BLaER1 (cell line): ENCODE measurements around the gene NCF2.

Experiments
- H3K27ac ChIP-seq: shearing (Covaris generic); formaldehyde crosslinking; 2 replicates; pipeline ENCODE4 v1.8.1; 2022
- H3K27me3 ChIP-seq: shearing (Covaris generic); formaldehyde crosslinking; 2 replicates; pipeline ENCODE4 v1.8.1; 2022
- H3K36me3 ChIP-seq: shearing (Covaris generic); formaldehyde crosslinking; 2 replicates; pipeline ENCODE4 v1.8.1; 2022
- H3K4me1 ChIP-seq: shearing (Covaris generic); formaldehyde crosslinking; 2 replicates; pipeline ENCODE4 v1.8.1; 2022
- H3K4me2 ChIP-seq: shearing (Covaris generic); formaldehyde crosslinking; 2 replicates; pipeline ENCODE4 v1.8.1; 2022
- H3K4me3 ChIP-seq: shearing (Covaris generic); formaldehyde crosslinking; 2 replicates; pipeline ENCODE4 v1.8.1; 2022
- H3K9ac ChIP-seq: shearing (Covaris generic); formaldehyde crosslinking; 2 replicates; pipeline ENCODE4 v1.8.1; 2022
- H3K9me3 ChIP-seq: shearing (Covaris generic); formaldehyde crosslinking; 2 replicates; pipeline ENCODE4 v1.8.1; 2022
- H4K20me1 ChIP-seq: shearing (Covaris generic); formaldehyde crosslinking; 2 replicates; pipeline ENCODE4 v1.8.1; 2022
- Cebpa-rat ChIP-seq: shearing (Covaris generic); IDR thresholded peaks from 2 replicates; pipeline ENCODE4 v1.8.1; 2022

NCF2 gene

DNA sequence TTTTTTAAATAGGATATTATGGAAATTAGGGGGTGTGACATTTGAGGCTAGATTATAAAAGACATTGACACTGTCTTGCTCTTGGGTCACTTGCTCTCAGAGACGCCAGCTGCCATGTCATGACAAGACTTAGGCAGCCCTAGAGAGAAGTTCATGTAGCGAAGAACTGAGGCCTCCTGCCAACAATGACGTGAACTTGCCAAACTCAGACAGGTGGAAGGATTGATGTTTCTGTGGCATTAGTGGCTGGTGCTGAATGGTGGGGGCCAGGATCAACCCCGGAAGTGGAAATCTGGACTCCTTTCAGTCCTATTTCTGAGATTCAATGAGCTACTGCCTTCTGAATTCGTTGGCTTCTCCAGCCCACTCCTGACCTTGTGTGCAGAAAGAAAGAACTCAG is 14.7 kb downstream of the NCF2 start:
- TF ChIP-seq Cebpa-rat = no peak
- Histone ChIP-seq H3K4me1 (peaks cover 68% of the 10 kb centered on the region), H3K4me3 (no peak overlapping the region), H3K9me3 (no peaks in the 10 kb centered on the region), H3K27me3 (no peaks in the 10 kb centered on the region), H4K20me1 (no peaks in the 10 kb centered on the region), H3K36me3 (no peaks in the 10 kb centered on the region), H3K27ac (peak overlapping the region; percentile 93), H3K9ac (no peak overlapping the region), H3K4me2 (peak overlapping the region; percentile 68)

DNA sequence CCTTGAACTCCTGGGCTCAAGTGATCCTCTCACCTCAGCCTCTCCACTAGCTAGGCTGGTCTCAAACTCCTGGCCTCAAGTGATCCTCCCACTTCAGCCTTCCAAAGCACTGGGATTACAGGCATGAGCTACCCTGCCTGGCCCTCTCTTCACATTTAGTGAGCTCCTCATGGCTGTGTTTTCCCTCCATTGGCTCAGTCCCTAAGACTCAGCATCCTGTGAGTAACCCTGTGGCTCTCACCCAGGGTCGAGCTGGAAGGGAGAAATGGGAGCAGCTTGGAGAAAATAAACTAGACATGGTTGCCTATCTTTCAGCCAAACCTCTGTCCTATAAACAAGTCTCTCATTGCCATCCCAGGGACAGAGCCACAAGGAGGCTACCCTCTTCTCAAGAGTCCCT is 17.5 kb downstream of the NCF2 start:
- H3K4me2 ChIP-seq = no peak overlapping the region
- H3K27me3 ChIP-seq = no peaks in the 10 kb centered on the region
- H3K27ac ChIP-seq = no peak overlapping the region
- H3K9ac ChIP-seq = no peak overlapping the region
- no peak overlapping the region for H3K4me3 ChIP-seq
- H4K20me1 ChIP-seq = no peaks in the 10 kb centered on the region
- no peaks in the 10 kb centered on the region for H3K36me3 ChIP-seq
- no peaks in the 10 kb centered on the region for H3K9me3 ChIP-seq
- no peak for TF ChIP-seq Cebpa-rat
- peaks cover 49% of the 10 kb centered on the region for H3K4me1 ChIP-seq

DNA sequence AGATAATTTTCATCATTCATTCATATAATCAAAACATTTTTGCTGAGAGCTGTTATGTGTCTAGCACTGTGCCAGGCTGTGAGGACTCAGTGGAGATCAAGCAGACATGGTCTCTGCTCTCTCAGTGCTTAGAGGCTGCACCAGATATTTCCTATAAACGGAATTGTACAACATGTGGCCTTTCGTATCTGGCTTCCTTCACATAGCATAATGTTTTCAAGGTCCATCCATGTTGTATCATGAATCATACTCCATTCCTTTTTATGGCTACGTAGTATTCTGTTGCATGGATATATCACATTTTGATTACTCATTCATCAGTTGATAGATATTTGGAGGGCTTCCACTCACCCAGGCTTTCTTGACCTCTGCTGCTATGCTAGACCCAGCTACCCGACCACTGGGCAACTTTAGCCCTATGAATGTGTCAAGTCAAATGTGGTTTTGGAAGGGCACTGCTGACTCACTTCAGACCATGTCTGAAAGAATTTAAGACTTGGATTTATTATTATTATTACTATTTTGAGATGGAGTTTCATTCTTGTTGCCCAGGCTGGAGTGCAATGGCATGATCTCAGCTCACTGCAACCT is 18.5 kb downstream of the NCF2 start:
- no peak overlapping the region for H3K9ac ChIP-seq
- no peaks in the 10 kb centered on the region for H3K36me3 ChIP-seq
- H3K27ac ChIP-seq = no peak overlapping the region

DNA sequence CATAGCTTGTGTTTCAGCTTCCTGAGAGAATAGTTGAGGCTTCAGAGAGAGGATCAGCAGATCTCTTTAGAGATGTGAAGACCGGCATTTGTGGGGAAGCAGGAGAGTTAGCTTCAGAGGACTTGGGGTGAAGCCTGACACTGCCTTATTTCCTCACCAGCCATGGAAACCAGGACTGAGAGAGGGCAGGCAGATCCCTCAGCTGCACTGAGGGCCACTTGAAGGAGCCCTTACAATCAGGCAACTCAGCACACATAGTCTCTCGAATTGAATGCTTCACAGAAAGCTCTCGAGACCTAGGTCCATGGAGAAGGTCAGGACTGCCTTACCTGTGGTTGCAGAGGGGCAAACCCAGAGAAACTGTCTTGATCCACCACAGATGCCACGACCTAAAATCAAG is 19.8 kb downstream of the NCF2 start:
- Histone ChIP-seq H3K27ac (no peak overlapping the region), H3K27me3 (no peaks in the 10 kb centered on the region), H3K9me3 (no peaks in the 10 kb centered on the region), H3K4me3 (no peak overlapping the region), H3K4me1 (peaks cover 41% of the 10 kb centered on the region), H3K4me2 (no peak overlapping the region), H3K36me3 (no peaks in the 10 kb centered on the region), H4K20me1 (no peaks in the 10 kb centered on the region), H3K9ac (no peak overlapping the region)
- no peak for TF ChIP-seq Cebpa-rat

More for the DNA sequence above, 18.5 kb downstream of the NCF2 start:
- TF ChIP-seq Cebpa-rat = no peak
- Histone ChIP-seq H3K9me3 (no peaks in the 10 kb centered on the region), H3K27me3 (no peaks in the 10 kb centered on the region), H3K4me1 (peaks cover 49% of the 10 kb centered on the region), H4K20me1 (no peaks in the 10 kb centered on the region), H3K4me2 (no peak overlapping the region), H3K4me3 (no peak overlapping the region)

DNA sequence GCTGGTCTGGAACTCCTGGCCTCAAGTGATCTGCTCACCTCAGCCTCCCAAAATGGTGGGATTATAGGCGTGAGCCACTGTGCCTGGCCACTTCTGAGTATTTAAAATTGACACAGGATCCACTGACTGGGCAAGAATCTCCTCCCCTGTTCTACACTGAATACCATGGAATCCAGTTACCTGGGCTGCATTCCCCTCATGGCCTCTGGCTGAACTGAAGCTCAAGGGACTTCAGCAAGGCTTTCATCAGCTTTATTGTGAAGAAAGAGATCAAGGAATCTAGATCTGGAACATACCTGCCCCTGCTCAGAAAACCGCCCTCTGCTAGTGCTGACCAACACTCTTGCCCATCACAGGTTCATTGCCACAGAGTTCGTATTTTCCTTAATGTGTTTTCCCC is 20.5 kb downstream of the NCF2 start:
- no peak overlapping the region for H3K4me3 ChIP-seq
- H3K27me3 ChIP-seq = no peaks in the 10 kb centered on the region
- TF ChIP-seq Cebpa-rat = no peak
- no peaks in the 10 kb centered on the region for H4K20me1 ChIP-seq
- no peak overlapping the region for H3K4me2 ChIP-seq
- H3K4me1 ChIP-seq = peaks cover 40% of the 10 kb centered on the region
- H3K9ac ChIP-seq = no peak overlapping the region
- no peak overlapping the region for H3K27ac ChIP-seq
- H3K36me3 ChIP-seq = no peaks in the 10 kb centered on the region
- H3K9me3 ChIP-seq = no peaks in the 10 kb centered on the region

DNA sequence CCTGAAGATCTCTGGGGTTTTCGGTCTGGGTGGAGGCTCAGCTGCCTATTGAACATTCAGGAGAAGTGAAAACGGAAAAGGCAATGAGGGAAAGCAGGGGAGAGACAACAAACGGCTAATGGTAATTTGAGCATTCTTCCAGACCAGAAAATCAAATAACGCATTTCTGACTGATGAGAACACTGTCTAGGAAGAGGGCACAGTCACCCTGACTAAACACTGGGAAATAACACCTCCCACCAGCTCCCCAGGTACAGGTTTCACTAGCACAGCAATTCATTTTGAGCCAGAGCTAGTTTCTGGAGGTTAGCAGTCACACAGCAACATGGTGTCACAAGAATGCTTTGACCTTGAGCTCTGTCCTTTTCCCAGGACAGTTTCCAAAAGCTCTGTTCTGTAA is 21.1 kb downstream of the NCF2 start:
- H3K27ac ChIP-seq = no peak overlapping the region
- H4K20me1 ChIP-seq = no peaks in the 10 kb centered on the region
- no peaks in the 10 kb centered on the region for H3K9me3 ChIP-seq
- no peak overlapping the region for H3K4me2 ChIP-seq
- no peaks in the 10 kb centered on the region for H3K27me3 ChIP-seq
- H3K4me1 ChIP-seq = peaks cover 34% of the 10 kb centered on the region
- TF ChIP-seq Cebpa-rat = no peak
- H3K9ac ChIP-seq = no peak overlapping the region
- no peak overlapping the region for H3K4me3 ChIP-seq
- no peaks in the 10 kb centered on the region for H3K36me3 ChIP-seq

DNA sequence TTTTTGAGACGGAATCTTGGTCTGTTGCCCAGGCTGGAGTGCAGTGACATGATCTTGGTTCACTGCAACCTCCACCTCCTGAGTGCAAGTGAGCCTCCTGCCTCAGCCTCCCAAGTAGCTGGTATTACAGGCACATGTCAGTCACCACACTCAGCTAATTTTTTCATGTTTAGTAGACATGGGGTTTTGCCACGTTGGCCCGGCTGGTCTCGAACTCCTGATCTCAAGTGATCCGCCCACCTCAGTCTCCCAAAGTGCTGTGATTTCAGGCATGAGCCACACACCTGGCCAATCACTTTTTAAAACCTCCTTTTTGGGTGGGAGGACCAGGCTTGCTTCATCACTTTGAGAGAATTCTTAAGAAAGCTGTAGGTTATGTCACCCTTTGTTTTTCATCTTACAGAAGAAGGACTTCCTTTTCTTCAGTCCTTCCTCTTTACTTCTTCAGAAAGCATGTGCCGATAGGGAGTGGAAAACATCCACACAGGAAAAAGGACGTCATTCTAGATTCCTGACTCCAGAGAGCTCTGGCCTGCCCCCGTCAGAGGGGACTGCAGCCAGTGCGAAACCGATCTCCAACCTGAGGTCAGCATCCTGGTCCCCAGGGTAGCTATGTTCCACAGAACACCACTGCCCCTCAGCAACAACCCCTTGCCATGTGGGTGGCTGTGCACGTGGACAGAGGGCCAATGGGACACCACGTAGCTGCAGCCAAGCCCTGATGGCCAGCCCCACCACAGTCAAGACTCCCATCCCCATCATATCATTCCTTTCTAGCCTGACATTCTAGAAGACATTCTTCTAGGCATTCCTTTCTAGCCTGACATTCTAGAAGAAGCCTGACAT is 21.9 kb downstream of the NCF2 start:
- no peak overlapping the region for H3K4me3 ChIP-seq
- TF ChIP-seq Cebpa-rat = no peak
- H4K20me1 ChIP-seq = no peaks in the 10 kb centered on the region
- peaks cover 30% of the 10 kb centered on the region for H3K4me1 ChIP-seq
- H3K9ac ChIP-seq = no peak overlapping the region
- H3K4me2 ChIP-seq = peak overlapping the region; percentile 46; the same call in 1 of the 2 replicates
- H3K27me3 ChIP-seq = no peaks in the 10 kb centered on the region
- H3K36me3 ChIP-seq = no peaks in the 10 kb centered on the region
- H3K27ac ChIP-seq = no peak overlapping the region
- H3K9me3 ChIP-seq = no peaks in the 10 kb centered on the region

DNA sequence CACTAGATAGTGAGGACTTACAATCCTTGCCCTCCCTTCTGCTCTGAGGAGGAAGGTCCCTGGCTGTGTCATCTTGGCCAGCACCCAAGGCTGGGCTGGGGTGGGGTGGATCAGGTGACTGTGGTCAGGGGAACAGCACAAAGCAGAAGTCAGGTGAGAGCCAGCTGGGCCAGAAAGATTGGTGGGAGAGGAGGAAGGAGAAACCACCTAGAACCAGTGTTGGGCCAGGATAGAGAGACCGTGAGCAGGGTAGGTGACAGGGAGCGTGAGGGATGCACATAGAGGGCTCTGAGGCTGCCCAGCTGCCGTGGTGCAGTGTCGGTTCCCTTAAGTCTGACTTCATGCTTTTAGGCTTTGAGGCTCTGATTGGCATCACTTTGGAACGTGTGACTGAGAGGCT is 22.7 kb downstream of the NCF2 start:
- H3K27me3 ChIP-seq = no peaks in the 10 kb centered on the region
- H3K27ac ChIP-seq = no peak overlapping the region
- no peak for TF ChIP-seq Cebpa-rat
- no peak overlapping the region for H3K4me3 ChIP-seq
- H3K9me3 ChIP-seq = no peaks in the 10 kb centered on the region
- H3K9ac ChIP-seq = no peak overlapping the region
- peaks cover 30% of the 10 kb centered on the region for H3K4me1 ChIP-seq
- H4K20me1 ChIP-seq = no peaks in the 10 kb centered on the region
- H3K4me2 ChIP-seq = peak overlapping the region; percentile 46
- H3K36me3 ChIP-seq = no peaks in the 10 kb centered on the region

DNA sequence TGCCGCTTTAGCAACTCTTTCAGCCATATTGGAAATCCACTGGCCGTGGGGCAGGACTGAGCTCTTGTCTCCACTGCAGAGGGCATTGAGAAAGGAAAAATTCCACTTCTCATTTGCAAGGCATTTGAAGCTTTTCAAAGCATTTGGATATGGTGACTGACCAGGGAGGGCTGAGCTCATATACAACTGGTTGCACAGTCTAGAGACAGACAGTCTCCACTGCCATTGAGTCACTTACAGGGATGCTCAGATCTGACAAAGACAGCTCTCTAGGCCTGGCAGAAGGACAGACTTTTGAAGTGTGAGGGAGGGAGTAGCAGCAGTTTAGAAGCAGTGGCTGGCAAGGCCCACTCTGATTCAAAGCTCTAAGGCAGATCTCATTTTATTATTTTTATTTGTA is 24.2 kb downstream of the NCF2 start:
- Histone ChIP-seq H4K20me1 (no peaks in the 10 kb centered on the region), H3K27me3 (no peaks in the 10 kb centered on the region), H3K36me3 (no peaks in the 10 kb centered on the region), H3K27ac (no peak overlapping the region), H3K9ac (no peak overlapping the region), H3K9me3 (no peaks in the 10 kb centered on the region), H3K4me1 (peaks cover 30% of the 10 kb centered on the region), H3K4me3 (no peak overlapping the region), H3K4me2 (no peak overlapping the region)
- no peak for TF ChIP-seq Cebpa-rat

DNA sequence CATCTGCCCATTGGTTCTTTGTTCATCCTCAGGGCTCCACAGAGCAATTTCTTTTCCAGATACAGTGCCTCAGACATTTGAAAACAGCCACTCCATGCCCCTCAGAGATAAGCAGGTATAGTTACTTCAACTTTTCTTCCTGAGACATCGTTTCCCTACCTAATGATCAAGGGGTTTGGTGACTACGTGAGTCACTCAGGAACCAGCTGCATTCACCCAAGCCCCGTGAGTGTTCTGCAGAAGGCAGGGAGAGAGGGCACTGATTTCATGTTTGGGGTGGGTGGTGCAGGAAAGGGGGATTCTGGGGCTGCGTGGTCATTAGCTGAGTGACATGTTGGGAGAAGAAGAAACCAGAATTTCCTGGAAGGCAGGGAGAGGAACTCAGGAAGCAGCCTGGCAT is 25.0 kb downstream of the NCF2 start:
- H3K36me3 ChIP-seq = no peaks in the 10 kb centered on the region
- no peak overlapping the region for H3K4me3 ChIP-seq
- H3K27ac ChIP-seq = no peak overlapping the region
- TF ChIP-seq Cebpa-rat = no peak
- H3K4me2 ChIP-seq = no peak overlapping the region
- H4K20me1 ChIP-seq = no peaks in the 10 kb centered on the region
- no peaks in the 10 kb centered on the region for H3K9me3 ChIP-seq
- no peaks in the 10 kb centered on the region for H3K27me3 ChIP-seq
- peaks cover 30% of the 10 kb centered on the region for H3K4me1 ChIP-seq
- H3K9ac ChIP-seq = no peak overlapping the region
